IMR-90 (cell line): Measurements from ENCODE around the gene CACNG7. TPM values are rescaled to one million over a fixed set of nuclear protein-coding genes. Genes with fewer than 3 reads are reported as not detected.

Experiments
- ATAC-seq: fragments of 200-7000 bp; cut with Tn5 transposase; 2 replicates; pipeline ENCODE4 v1.9.1; 2020; ENCODE audit warnings: low read depth, mild to moderate bottlenecking, moderate library complexity
- BruUV-seq: library from RNA; stranded (reverse); fragments of 400-500 nt; replicated peaks from 2 replicates; lab custom pipeline; 2021; lab: Mats Ljungman, UMichigan
- CTCF ChIA-PET: fragments of 300-600 bp; formaldehyde crosslinking; extraction: SDS; loops from one replicate; lab custom pipeline; 2021; ENCODE audit warnings: antibody characterized with exemption; lab: Yijun Ruan, JAX
- POLR2A ChIA-PET: fragments of 300-600 bp; sonication (Branson Sonifier 250); formaldehyde crosslinking; loops from one replicate; lab custom pipeline; 2022; ENCODE audit warnings: antibody characterized with exemption; ENCODE audit not compliant: unreplicated experiment; lab: Charles Lee
- DNase-seq: peaks from one replicate; pipeline ENCODE4 v3.0.0; 2013
- H2AFZ ChIP-seq: replicated peaks from 2 replicates; pipeline ENCODE3; 2013; ENCODE audit warnings: low read length, mild to moderate bottlenecking; ENCODE audit not compliant: poor library complexity
- H2AK5ac ChIP-seq: 2 replicates; pipeline ENCODE4 v1.6.1; 2013; ENCODE audit warnings: low read depth, low read length, inconsistent platforms
- H2AK9ac ChIP-seq: replicated peaks from 2 replicates; pipeline ENCODE3; 2013; ENCODE audit warnings: mild to moderate bottlenecking, low read depth, low read length, moderate library complexity; ENCODE audit not compliant: poor library complexity
- H2BK120ac ChIP-seq: 2 replicates; pipeline ENCODE4 v1.6.1; 2013; ENCODE audit warnings: low read depth, low read length, inconsistent platforms
- H2BK15ac ChIP-seq: 3 replicates; pipeline ENCODE4 v1.6.1; 2013; ENCODE audit warnings: low read depth, low read length, inconsistent platforms
- H2BK20ac ChIP-seq: 2 replicates; pipeline ENCODE4 v1.6.1; 2013; ENCODE audit warnings: low read depth, mild to moderate bottlenecking, inconsistent platforms, low read length, moderate library complexity
- H2BK5ac ChIP-seq: 2 replicates; pipeline ENCODE4 v1.6.1; 2013; ENCODE audit warnings: mild to moderate bottlenecking, low read depth, low read length, inconsistent platforms; ENCODE audit not compliant: poor library complexity, severe bottlenecking
- H3K14ac ChIP-seq: replicated peaks from 2 replicates; pipeline ENCODE4 v1.6.1; 2013; ENCODE audit warnings: low read depth, low read length, inconsistent platforms
- H3K18ac ChIP-seq: 2 replicates; pipeline ENCODE4 v1.6.1; 2013; ENCODE audit warnings: low read depth, low read length, control low read depth
- H3K23ac ChIP-seq: 2 replicates; pipeline ENCODE4 v1.6.1; 2013; ENCODE audit warnings: low read depth, low read length, inconsistent platforms
- H3K27ac ChIP-seq: 2 replicates; pipeline ENCODE4 v1.5.1; 2013; ENCODE audit warnings: mild to moderate bottlenecking, control low read depth, low read length; ENCODE audit not compliant: insufficient read depth
- H3K27me3 ChIP-seq: 2 replicates; pipeline ENCODE4 v1.6.1; 2013; ENCODE audit warnings: low read length; ENCODE audit not compliant: control insufficient read depth, insufficient read depth
- H3K36me3 ChIP-seq: 2 replicates; pipeline ENCODE4 v1.6.1; 2013; ENCODE audit warnings: low read length, mixed read lengths; ENCODE audit not compliant: control insufficient read depth, insufficient read depth
- H3K4ac ChIP-seq: 2 replicates; pipeline ENCODE4 v1.6.1; 2013; ENCODE audit warnings: low read depth, low read length, inconsistent platforms
- H3K4me1 ChIP-seq: 2 replicates; pipeline ENCODE4 v1.6.1; 2013; ENCODE audit warnings: low read length, mixed read lengths; ENCODE audit not compliant: control insufficient read depth, insufficient read depth
- H3K4me2 ChIP-seq: 2 replicates; pipeline ENCODE4 v1.6.1; 2013; ENCODE audit warnings: low read depth, mild to moderate bottlenecking, control low read depth, low read length, moderate library complexity
- H3K4me3 ChIP-seq: 2 replicates; pipeline ENCODE4 v1.5.1; 2013; ENCODE audit warnings: low read depth, mild to moderate bottlenecking, control low read depth, low read length, moderate library complexity; ENCODE audit not compliant: insufficient read depth
- H3K56ac ChIP-seq: 2 replicates; pipeline ENCODE4 v1.6.1; 2013; ENCODE audit warnings: low read length, inconsistent platforms; ENCODE audit not compliant: insufficient read depth; ENCODE audit errors: extremely low read depth
- H3K79me1 ChIP-seq, 2 experiments: 2 replicates each; pipeline ENCODE4 v1.6.1; 2013; ENCODE audit warnings: low read length in 2 of 2, inconsistent platforms in 1 of 2, low read depth in 1 of 2
- H3K9ac ChIP-seq: 2 replicates; pipeline ENCODE4 v1.6.1; 2013; ENCODE audit warnings: low read depth, low read length, control low read depth
- H3K9me1 ChIP-seq: 2 replicates; pipeline ENCODE4 v1.6.1; 2013; ENCODE audit warnings: low read length, inconsistent platforms; ENCODE audit not compliant: insufficient read depth
- H3K9me3 ChIP-seq: 2 replicates; pipeline ENCODE4 v1.6.1; 2013; ENCODE audit warnings: low read length; ENCODE audit not compliant: control insufficient read depth, insufficient read depth
- H4K20me1 ChIP-seq: 2 replicates; pipeline ENCODE4 v1.6.1; 2013; ENCODE audit warnings: low read length, inconsistent platforms; ENCODE audit not compliant: insufficient read depth
- H4K5ac ChIP-seq: 2 replicates; pipeline ENCODE4 v1.6.1; 2013; ENCODE audit warnings: mild to moderate bottlenecking, low read depth, low read length, control low read depth
- H4K8ac ChIP-seq, 2 experiments: 2 replicates each; pipeline ENCODE4 v1.6.1; 2013; ENCODE audit warnings: low read depth in 2 of 2, low read length in 2 of 2, control low read depth in 1 of 2, inconsistent platforms in 1 of 2
- H4K91ac ChIP-seq: 2 replicates; pipeline ENCODE4 v1.6.1; 2013; ENCODE audit warnings: low read depth, low read length, inconsistent platforms; ENCODE audit not compliant: insufficient read depth
- BHLHE40 ChIP-seq: fragments of 150-350 bp; IDR thresholded peaks from 2 replicates; pipeline ENCODE4 v1.6.1; 2016; ENCODE audit warnings: mild to moderate bottlenecking, low read depth, low read length
- CEBPB ChIP-seq: IDR thresholded peaks from 2 replicates; pipeline ENCODE4 v1.6.1; 2012; ENCODE audit warnings: low read depth, low read length, improper control_type of control experiment
- CHD1 ChIP-seq: IDR thresholded peaks from 2 replicates; pipeline ENCODE4 v1.6.1; 2012; ENCODE audit warnings: low read depth, low read length, improper control_type of control experiment
- ELK1 ChIP-seq: fragments of 150-350 bp; IDR thresholded peaks from 2 replicates; pipeline ENCODE4 v1.6.1; 2016; ENCODE audit warnings: low read depth, mild to moderate bottlenecking, low read length, moderate library complexity, borderline replicate concordance
- FOS ChIP-seq: fragments of 150-350 bp; IDR thresholded peaks from 2 replicates; pipeline ENCODE4 v1.6.1; 2016; ENCODE audit warnings: low read depth, low read length
- MAFK ChIP-seq: IDR thresholded peaks from 2 replicates; pipeline ENCODE4 v1.6.1; 2012; ENCODE audit warnings: low read depth, low read length, improper control_type of control experiment
- MAZ ChIP-seq: IDR thresholded peaks from 2 replicates; pipeline ENCODE4 v1.6.1; 2012; ENCODE audit warnings: low read depth, mild to moderate bottlenecking, low read length, improper control_type of control experiment, moderate library complexity, borderline replicate concordance
- MXI1 ChIP-seq: IDR thresholded peaks from 2 replicates; pipeline ENCODE4 v1.6.1; 2012; ENCODE audit warnings: low read depth, mild to moderate bottlenecking, low read length, moderate library complexity, borderline replicate concordance
- NFE2L2 ChIP-seq: fragments of 150-350 bp; IDR thresholded peaks from 2 replicates; pipeline ENCODE4 v1.6.1; 2016; ENCODE audit warnings: low read depth, mild to moderate bottlenecking, low read length
- POLR2A ChIP-seq: IDR thresholded peaks from 2 replicates; pipeline ENCODE4 v1.6.1; 2012; ENCODE audit warnings: mild to moderate bottlenecking, low read depth, low read length
- RAD21 ChIP-seq: IDR thresholded peaks from 2 replicates; pipeline ENCODE4 v1.6.1; 2012; ENCODE audit warnings: low read length, improper control_type of control experiment
- RCOR1 ChIP-seq: IDR thresholded peaks from 2 replicates; pipeline ENCODE4 v1.6.1; 2012; ENCODE audit warnings: mild to moderate bottlenecking, low read length, improper control_type of control experiment; ENCODE audit not compliant: insufficient replicate concordance
- RFX5 ChIP-seq: IDR thresholded peaks from 2 replicates; pipeline ENCODE4 v1.8.0; 2012; ENCODE audit warnings: low read depth, mild to moderate bottlenecking, low read length, moderate library complexity
- SMC3 ChIP-seq: fragments of 150-350 bp; IDR thresholded peaks from 2 replicates; pipeline ENCODE4 v1.6.1; 2016; ENCODE audit warnings: low read depth, mild to moderate bottlenecking, antibody characterized with exemption, low read length, moderate library complexity
- WGBS, 2 experiments: methylation state at CpG; one replicate each; pipeline versions ENCODE4 v1.1.5 to v1.1.7; 2013; ENCODE audit warnings: missing lambda C conversion rate in 2 of 2; ENCODE audit not compliant: insufficient read length in 1 of 2; ENCODE audit errors: extremely low coverage in 2 of 2; 5-methylcytosine and 5-hydroxymethylcytosine counted together
- dilution Hi-C: fragments of 300-500 bp; cut with HindIII; formaldehyde crosslinking; loops from one replicate; pipeline ENCODE4 v1.14.3; 2018; ENCODE audit warnings: low sequenced_read_pairs; ENCODE audit not compliant: unreplicated experiment
- in situ Hi-C: fragments of 300-500 bp; cut with MboI; formaldehyde crosslinking; loops from 3 replicates; pipeline ENCODE4 v1.14.3; 2019; ENCODE audit warnings: low sequenced_read_pairs, inconsistent platforms, mixed read lengths
- intact Hi-C: fragments of 100-400 bp; cut with micrococcal nuclease; formaldehyde crosslinking; loops from 2 replicates; pipeline ENCODE4 v1.10.0; 2022
- polyA plus RNA-seq, 3 experiments: library from polyadenylated mRNA; depleted of rRNA; stranded (reverse); fragments of >200 nt; gene quantifications; 2 replicates each; pipeline ENCODE4 v1.2.3, GENCODE V29; 2012; ENCODE audit warnings: low replicate concordance in 1 of 3
- total RNA-seq: library from RNA; depleted of rRNA; stranded (reverse); fragments of >200 nt; gene quantifications from 2 replicates; pipeline ENCODE4 v1.2.3, GENCODE V29; 2012
- TF ChIP-seq, protein P1 (sequence below): conservative IDR thresholded peaks from 2 replicates; pipeline ENCODE4 v1.5.1; 2012; ENCODE audit warnings: mild to moderate bottlenecking, low read depth, low read length, improper control_type of control experiment
- TF ChIP-seq, protein P2 (sequence below): fragments of 150-350 bp; IDR thresholded peaks from 2 replicates; pipeline ENCODE4 v1.6.1; 2017; ENCODE audit warnings: mild to moderate bottlenecking, antibody characterized with exemption, low read length, low read depth

The CACNG7 gene
- total and polyA plus RNA-seq, 2 of the 4 experiments (the other 2 are of a cell fraction) = 0.36 to 6.7 TPM

- Histone ChIP-seq H2AK9ac (no peak overlapping the region), H3K27me3 (peaks cover 30% of the 10 kb centered on the region), H4K5ac (no peak overlapping the region), H4K20me1 (no peaks in the 10 kb centered on the region), H2BK120ac (no peak overlapping the region), H3K23ac (no peak overlapping the region), H3K9me1 (no peaks in the 10 kb centered on the region), H2BK20ac (no peak overlapping the region), H3K9ac (no peak overlapping the region), H4K8ac (no peak overlapping the region), H3K4ac (no peak overlapping the region), H3K18ac (no peak overlapping the region), H3K36me3 (no peaks in the 10 kb centered on the region), H2AFZ (no peak overlapping the region), H3K79me1 (no peaks in the 10 kb centered on the region), H3K4me2 (no peak overlapping the region), H4K91ac (no peak overlapping the region), H2BK5ac (no peak overlapping the region), H3K9me3 (no peaks in the 10 kb centered on the region), H3K56ac (no peak overlapping the region), H3K4me1 (peaks cover 5% of the 10 kb centered on the region; the same call in 1 of the 2 replicates), H3K27ac (no peak overlapping the region), H2AK5ac (no peak overlapping the region), H2BK15ac (no peak overlapping the region), H3K4me3 (no peak overlapping the region), H3K14ac (no peak overlapping the region)
- ATAC-seq = no peak
- ChIA-PET POLR2A (no interaction called here), CTCF (interaction anchor here (0.5 to 1.8 kb wide), 4 partner anchors 29 to 124 kb away, joined by 3 to 9 read pairs (median 3); no protein-coding TSS in a partner anchor)
- no TSS peak for BruUV-seq
- no peak for DNase-seq
- intact Hi-C loops (loop anchor here (1.0 kb wide), 1 partner anchor 119 kb away; no protein-coding TSS in a partner anchor), dilution Hi-C loops (no loop called here), in situ Hi-C loops (no loop called here)
- no CpG with 5 or more reads among the region's 1 CpG for WGBS, 2 experiments
- TF ChIP-seq, protein P1, sequence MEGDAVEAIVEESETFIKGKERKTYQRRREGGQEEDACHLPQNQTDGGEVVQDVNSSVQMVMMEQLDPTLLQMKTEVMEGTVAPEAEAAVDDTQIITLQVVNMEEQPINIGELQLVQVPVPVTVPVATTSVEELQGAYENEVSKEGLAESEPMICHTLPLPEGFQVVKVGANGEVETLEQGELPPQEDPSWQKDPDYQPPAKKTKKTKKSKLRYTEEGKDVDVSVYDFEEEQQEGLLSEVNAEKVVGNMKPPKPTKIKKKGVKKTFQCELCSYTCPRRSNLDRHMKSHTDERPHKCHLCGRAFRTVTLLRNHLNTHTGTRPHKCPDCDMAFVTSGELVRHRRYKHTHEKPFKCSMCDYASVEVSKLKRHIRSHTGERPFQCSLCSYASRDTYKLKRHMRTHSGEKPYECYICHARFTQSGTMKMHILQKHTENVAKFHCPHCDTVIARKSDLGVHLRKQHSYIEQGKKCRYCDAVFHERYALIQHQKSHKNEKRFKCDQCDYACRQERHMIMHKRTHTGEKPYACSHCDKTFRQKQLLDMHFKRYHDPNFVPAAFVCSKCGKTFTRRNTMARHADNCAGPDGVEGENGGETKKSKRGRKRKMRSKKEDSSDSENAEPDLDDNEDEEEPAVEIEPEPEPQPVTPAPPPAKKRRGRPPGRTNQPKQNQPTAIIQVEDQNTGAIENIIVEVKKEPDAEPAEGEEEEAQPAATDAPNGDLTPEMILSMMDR = no peak
- TF ChIP-seq BHLHE40 (no peak), ELK1 (no peak), NFE2L2 (no peak), CEBPB (no peak), RCOR1 (no peak), MXI1 (no peak), CHD1 (no peak), MAZ (no peak), SMC3 (no peak), RFX5 (no peak), FOS (no peak), RAD21 (no peak), POLR2A (no peak), MAFK (no peak)
- TF ChIP-seq, protein P2, sequence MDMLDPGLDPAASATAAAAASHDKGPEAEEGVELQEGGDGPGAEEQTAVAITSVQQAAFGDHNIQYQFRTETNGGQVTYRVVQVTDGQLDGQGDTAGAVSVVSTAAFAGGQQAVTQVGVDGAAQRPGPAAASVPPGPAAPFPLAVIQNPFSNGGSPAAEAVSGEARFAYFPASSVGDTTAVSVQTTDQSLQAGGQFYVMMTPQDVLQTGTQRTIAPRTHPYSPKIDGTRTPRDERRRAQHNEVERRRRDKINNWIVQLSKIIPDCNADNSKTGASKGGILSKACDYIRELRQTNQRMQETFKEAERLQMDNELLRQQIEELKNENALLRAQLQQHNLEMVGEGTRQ = no peak
Measured at GRCh38 chr19:53905787-53906186, 3.3 kb upstream of the CACNG7 start.
